Upper lobe of left lung (tissue), 4 donors: Measurements from ENCODE around the gene POLG2.

Experiments used
- EP300 ChIP-seq, 4 donors: sonication (generic); formaldehyde crosslinking; IDR thresholded peaks; one replicate each; pipeline ENCODE4 v1.5.1; 2017; ENCODE audit warnings: antibody characterized with exemption in 4 of 4, control low read depth in 2 of 4
- POLR2A ChIP-seq, 4 donors: fragments of 450-650 bp; IDR thresholded peaks; one replicate each; pipeline ENCODE4 v1.5.1; 2016 to 2017; ENCODE audit warnings: antibody characterized with exemption in 4 of 4, mild to moderate bottlenecking in 2 of 4
- TF ChIP-seq, protein P1 (sequence below), 6 experiments: fragments of 450-650 bp in 4 of 6; fragments of 200-600 bp in 2 of 6; sonication (generic) in 2 of 6; IDR thresholded peaks; one replicate each; pipeline ENCODE4 v1.5.1; 2016 to 2019; ENCODE audit warnings: antibody characterized with exemption in 6 of 6

GRCh38 chr17:64504769-64505339 lies 8.0 kb upstream of the POLG2 start:
- TF ChIP-seq, protein P1, sequence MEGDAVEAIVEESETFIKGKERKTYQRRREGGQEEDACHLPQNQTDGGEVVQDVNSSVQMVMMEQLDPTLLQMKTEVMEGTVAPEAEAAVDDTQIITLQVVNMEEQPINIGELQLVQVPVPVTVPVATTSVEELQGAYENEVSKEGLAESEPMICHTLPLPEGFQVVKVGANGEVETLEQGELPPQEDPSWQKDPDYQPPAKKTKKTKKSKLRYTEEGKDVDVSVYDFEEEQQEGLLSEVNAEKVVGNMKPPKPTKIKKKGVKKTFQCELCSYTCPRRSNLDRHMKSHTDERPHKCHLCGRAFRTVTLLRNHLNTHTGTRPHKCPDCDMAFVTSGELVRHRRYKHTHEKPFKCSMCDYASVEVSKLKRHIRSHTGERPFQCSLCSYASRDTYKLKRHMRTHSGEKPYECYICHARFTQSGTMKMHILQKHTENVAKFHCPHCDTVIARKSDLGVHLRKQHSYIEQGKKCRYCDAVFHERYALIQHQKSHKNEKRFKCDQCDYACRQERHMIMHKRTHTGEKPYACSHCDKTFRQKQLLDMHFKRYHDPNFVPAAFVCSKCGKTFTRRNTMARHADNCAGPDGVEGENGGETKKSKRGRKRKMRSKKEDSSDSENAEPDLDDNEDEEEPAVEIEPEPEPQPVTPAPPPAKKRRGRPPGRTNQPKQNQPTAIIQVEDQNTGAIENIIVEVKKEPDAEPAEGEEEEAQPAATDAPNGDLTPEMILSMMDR (IDR thresholded peaks at IDR 0.05), result no peak
- TF ChIP-seq EP300 (IDR thresholded peaks at IDR 0.05), result no peak
- no peak for TF ChIP-seq POLR2A (IDR thresholded peaks at IDR 0.05)
